HG03460 (cell line): Measurements from ENCODE around the gene UPK3BL1.
"Not testable (repeated sequence)": the region's sequence is repeated elsewhere in the genome, so short reads cannot be mapped to it uniquely, and the experiment has no call there.

Experiments used
- ATAC-seq: cut with Tn5 transposase; IDR thresholded peaks from one replicate; pipeline ENCODE4 v1.9.1; 2021; ENCODE audit not compliant: unreplicated experiment

Gene UPK3BL1

DNA sequence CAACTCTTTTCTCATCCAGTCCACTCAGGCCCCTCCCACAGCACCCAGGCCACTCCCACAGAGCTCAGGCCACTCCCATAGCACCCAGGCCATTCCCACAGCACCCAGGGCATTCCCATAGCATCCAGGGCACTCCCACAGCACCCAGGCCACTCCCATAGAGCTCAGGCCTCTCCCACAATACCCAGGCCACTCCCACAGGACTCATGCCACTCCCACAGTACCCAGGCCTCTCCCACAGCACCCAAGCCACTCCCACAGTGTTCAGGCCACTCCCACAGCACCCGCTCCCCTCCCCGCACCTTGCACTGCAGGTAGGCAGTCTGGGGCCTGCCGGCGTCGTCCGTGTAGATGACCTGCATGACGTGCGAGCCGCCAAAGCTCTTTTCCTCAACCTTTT lies 52.7 kb downstream of the UPK3BL1 start:
- ATAC-seq: not testable (repeated sequence)
